Mesothelial cell of epicardium (in vitro differentiated cells): ENCODE data around the gene IGLON5. TPM values are rescaled to one million over a fixed set of nuclear protein-coding genes. Genes with fewer than 3 reads are reported as not detected.

ENCODE experiments used
- DNase-seq, 2 experiments: peaks; one replicate each; pipeline ENCODE4 v3.0.0; 2021; ENCODE audit warnings: low spot score in 2 of 2; ENCODE audit not compliant: unreplicated experiment in 2 of 2
- H3K27ac Mint-ChIP-seq: 2 replicates; pipeline ENCODE4 v1.8.0; 2021; ENCODE audit warnings: mixed read lengths
- H3K27me3 Mint-ChIP-seq: 2 replicates; pipeline ENCODE4 v1.8.0; 2021; ENCODE audit warnings: low read depth, mixed read lengths
- H3K36me3 Mint-ChIP-seq: 2 replicates; pipeline ENCODE4 v1.8.0; 2021; ENCODE audit warnings: mixed read lengths
- H3K4me1 Mint-ChIP-seq: 2 replicates; pipeline ENCODE4 v1.8.0; 2021; ENCODE audit warnings: mixed read lengths
- H3K4me3 Mint-ChIP-seq: 2 replicates; pipeline ENCODE4 v1.8.0; 2021; ENCODE audit warnings: mild to moderate bottlenecking, moderate library complexity, mixed read lengths
- H3K9me3 Mint-ChIP-seq: 2 replicates; pipeline ENCODE4 v1.8.0; 2021; ENCODE audit warnings: mixed read lengths
- total RNA-seq: library from RNA; stranded (reverse); gene quantifications from 3 replicates; pipeline ENCODE4 v1.2.1, GENCODE V29; 2021
- TF ChIP-seq, protein P1 (sequence below): fragments of 200-600 bp; sonication (generic); IDR thresholded peaks from one replicate; pipeline ENCODE4 v1.5.0; 2021; ENCODE audit warnings: antibody characterized with exemption; ENCODE audit not compliant: unreplicated experiment

IGLON5 gene
- total RNA-seq, 1 donor from 2014 or later: 24.9 TPM

DNA sequence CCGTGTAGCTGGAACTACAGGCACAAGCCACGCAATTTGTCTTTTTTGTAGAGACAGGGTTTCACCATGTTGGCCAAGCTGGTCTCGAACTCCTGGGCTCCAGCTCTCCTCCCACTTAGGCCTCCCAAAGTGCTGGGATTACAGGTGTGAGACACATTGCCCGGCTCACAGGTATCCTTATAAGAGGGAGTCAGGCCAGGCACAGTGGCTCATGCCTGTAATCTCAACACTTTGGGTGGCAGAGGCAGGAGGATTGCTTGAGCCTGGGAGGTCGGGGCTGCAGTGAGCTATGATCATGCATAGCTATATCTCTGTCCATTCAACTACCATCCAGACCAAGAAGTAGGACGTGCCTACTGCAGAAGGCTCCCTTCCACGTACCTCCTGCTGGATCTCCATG, 10.2 kb upstream of the IGLON5 start:
- Mint-ChIP-seq H3K27me3 (peaks cover 12% of the 10 kb centered on the region), H3K9me3 (peaks cover 21% of the 10 kb centered on the region), H3K4me3 (no peak overlapping the region), H3K36me3 (no peaks in the 10 kb centered on the region), H3K4me1 (no peaks in the 10 kb centered on the region), H3K27ac (no peak overlapping the region)
- TF ChIP-seq, protein P1, sequence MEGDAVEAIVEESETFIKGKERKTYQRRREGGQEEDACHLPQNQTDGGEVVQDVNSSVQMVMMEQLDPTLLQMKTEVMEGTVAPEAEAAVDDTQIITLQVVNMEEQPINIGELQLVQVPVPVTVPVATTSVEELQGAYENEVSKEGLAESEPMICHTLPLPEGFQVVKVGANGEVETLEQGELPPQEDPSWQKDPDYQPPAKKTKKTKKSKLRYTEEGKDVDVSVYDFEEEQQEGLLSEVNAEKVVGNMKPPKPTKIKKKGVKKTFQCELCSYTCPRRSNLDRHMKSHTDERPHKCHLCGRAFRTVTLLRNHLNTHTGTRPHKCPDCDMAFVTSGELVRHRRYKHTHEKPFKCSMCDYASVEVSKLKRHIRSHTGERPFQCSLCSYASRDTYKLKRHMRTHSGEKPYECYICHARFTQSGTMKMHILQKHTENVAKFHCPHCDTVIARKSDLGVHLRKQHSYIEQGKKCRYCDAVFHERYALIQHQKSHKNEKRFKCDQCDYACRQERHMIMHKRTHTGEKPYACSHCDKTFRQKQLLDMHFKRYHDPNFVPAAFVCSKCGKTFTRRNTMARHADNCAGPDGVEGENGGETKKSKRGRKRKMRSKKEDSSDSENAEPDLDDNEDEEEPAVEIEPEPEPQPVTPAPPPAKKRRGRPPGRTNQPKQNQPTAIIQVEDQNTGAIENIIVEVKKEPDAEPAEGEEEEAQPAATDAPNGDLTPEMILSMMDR: no peak
- DNase-seq: no peak

DNA sequence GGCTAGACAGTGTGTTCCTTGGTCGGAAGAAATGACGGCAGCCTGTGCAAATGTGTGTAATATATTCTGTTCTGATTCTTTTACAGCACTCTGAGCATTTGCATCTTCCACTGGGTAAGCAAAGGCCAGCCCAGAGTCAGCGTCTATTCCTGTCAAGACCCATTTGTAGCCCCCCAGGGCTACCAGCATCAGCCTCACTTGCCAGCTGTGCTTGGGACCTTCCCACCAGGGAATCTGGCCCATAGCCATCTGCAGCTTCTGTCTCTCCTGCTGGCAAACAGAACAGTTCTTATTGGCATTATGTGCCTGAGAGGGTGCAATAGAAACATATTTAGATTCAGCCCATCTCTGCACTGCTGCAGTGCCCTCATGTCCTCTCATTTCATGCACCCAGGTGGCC, 6.0 kb upstream of the IGLON5 start:
- H3K27me3 Mint-ChIP-seq: peaks cover 22% of the 10 kb centered on the region
- no peak overlapping the region for H3K4me3 Mint-ChIP-seq
- H3K9me3 Mint-ChIP-seq: peaks cover 35% of the 10 kb centered on the region
- H3K27ac Mint-ChIP-seq: no peak overlapping the region
- DNase-seq: no peak
- H3K36me3 Mint-ChIP-seq: no peaks in the 10 kb centered on the region
- H3K4me1 Mint-ChIP-seq: peaks cover 6% of the 10 kb centered on the region
- TF ChIP-seq, protein P1: no peak

DNA sequence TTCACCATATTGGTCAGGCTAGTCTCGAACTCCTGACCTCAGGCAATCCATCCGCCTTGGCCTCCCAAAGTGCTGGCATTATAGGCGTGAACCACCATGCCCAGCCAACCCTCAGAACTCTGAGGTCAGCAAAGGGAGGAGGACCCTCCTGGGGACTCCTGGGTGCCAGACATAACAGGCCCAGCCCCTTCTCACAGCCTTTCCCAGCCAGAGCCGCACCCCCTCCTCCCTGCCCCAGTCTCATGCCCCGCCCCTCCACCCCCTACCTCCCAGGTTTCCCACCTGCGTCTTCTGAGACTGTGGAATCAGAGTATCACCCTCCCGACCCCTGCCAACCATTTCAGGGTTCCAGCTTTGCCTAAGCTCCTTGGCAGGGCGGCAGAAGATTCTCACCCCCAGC, 5.2 kb downstream of the IGLON5 start:
- TF ChIP-seq, protein P1: no peak
- H3K36me3 Mint-ChIP-seq: peaks cover 4% of the 10 kb centered on the region
- H3K9me3 Mint-ChIP-seq: peaks cover 11% of the 10 kb centered on the region
- peaks cover 31% of the 10 kb centered on the region for H3K27me3 Mint-ChIP-seq
- H3K4me1 Mint-ChIP-seq: peaks cover 21% of the 10 kb centered on the region
- no peak overlapping the region for H3K4me3 Mint-ChIP-seq
- H3K27ac Mint-ChIP-seq: no peak overlapping the region
- no peak for DNase-seq

DNA sequence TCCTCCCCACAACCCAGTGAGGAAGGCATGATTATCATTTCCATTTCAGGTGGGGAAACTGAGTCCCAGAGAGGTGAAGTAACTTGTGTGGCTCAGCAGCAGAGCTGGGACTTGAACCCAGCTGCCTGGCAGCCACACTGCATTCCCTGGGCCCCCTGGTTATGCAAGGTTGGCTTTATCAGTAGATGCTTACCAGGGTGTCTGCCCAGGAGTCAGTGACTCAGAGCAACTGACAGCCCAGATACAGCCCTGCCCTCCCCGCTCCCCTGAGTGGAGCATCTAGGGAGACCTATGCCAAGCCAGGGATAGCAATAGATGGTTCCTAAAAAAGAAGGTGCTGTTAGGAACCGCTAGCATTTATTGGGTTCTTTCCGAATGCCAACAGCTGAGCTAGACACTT, 5.9 kb downstream of the IGLON5 start:
- Mint-ChIP-seq H3K4me1 (peaks cover 19% of the 10 kb centered on the region), H3K27me3 (peaks cover 27% of the 10 kb centered on the region), H3K9me3 (peaks cover 11% of the 10 kb centered on the region), H3K36me3 (peaks cover 4% of the 10 kb centered on the region), H3K27ac (no peak overlapping the region), H3K4me3 (no peak overlapping the region)
- no peak for DNase-seq
- TF ChIP-seq, protein P1: no peak

DNA sequence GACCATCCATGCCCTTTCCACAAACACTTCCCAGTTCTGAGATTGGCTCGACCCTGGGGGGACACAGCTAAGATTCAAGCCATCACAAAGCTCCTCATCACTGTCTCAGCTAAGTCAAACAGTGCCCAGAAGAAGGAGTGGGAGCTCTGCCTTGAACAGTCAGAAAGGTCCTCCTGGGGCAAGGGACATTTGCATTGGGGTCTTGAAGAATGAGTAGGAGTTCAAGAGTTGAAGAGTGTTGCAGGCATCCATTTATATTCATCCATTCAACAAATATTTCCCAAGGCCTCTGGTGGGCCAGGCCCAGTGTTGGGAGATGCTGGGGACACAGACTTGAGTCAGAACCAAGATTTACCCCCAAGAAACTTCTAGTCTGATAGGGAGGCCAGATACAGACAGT, 6.5 kb downstream of the IGLON5 start:
- TF ChIP-seq, protein P1: no peak
- H3K9me3 Mint-ChIP-seq: peaks cover 11% of the 10 kb centered on the region
- peaks cover 27% of the 10 kb centered on the region for H3K27me3 Mint-ChIP-seq
- peaks cover 17% of the 10 kb centered on the region for H3K4me1 Mint-ChIP-seq
- H3K27ac Mint-ChIP-seq: no peak overlapping the region
- H3K36me3 Mint-ChIP-seq: peaks cover 4% of the 10 kb centered on the region
- H3K4me3 Mint-ChIP-seq: no peak overlapping the region
- DNase-seq: no peak
